Activated CD4-positive, alpha-beta T cell treated with anti-CD3 and anti-CD28 coated beads, Interleukin-2, amount 50 U/mL, for 4 hours (primary cell): Measurements from ENCODE around the gene MARK1.

Source experiments
- DNase-seq, 2 experiments: peaks; one replicate each; pipeline ENCODE4 v3.0.0-alpha.2; 2020

The MARK1 gene

GRCh38 chr1:220692436-220693228 is 164.7 kb downstream of the MARK1 start:
- DNase-seq, result no peak

- no peak for DNase-seq
Measured at GRCh38 chr1:220694866-220695382, 167.0 kb downstream of the MARK1 start.

GRCh38 chr1:220695426-220695825 is 167.5 kb downstream of the MARK1 start:
- DNase-seq, result no peak

- no peak for DNase-seq
Measured at GRCh38 chr1:220696226-220696862, 168.4 kb downstream of the MARK1 start.

- no peak for DNase-seq
Measured at GRCh38 chr1:220696863-220697231, 168.9 kb downstream of the MARK1 start.

DNA sequence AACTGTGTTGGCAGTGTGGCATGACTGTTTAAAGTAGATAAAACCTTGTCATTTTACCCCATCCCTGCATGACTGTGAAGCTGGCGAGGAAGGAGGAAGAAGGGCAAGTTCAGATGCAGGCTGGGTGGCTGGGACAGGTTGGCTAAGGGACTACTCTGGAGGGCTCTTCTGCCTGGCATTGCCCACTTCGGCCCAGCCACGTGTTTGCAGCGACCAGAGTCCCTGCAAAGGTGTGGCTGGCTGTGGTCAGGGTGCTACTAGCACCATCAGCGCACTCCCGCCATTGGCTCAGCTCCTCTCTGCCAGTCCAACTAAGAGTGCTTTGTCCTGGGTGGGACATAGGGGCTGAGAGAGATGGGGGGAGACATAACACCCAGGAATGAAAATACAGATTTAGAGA is 169.4 kb downstream of the MARK1 start:
- DNase-seq, result no peak

GRCh38 chr1:220698607-220699016 is 170.7 kb downstream of the MARK1 start:
- DNase-seq, result no peak

DNA sequence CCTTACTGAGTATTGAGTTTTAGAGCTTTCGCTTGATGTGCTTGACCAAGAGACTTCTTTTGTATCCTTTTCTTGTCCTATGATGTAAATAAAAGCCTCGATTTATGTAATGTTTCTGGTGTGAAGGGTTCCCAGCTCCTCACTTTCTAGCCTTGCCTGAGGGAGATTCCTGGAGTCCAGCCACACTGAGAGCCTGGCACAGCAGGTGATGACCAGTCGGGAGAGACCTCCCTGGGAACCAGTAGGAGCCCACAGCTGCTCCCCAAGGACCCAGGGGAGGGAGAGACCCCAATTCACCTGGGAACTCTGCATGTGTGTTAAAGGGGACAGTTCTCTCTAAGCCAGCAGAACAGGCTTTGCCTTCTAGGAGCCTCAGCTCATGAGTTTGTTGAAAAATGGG is 171.1 kb downstream of the MARK1 start:
- no peak for DNase-seq

GRCh38 chr1:220700556-220701179 is 172.7 kb downstream of the MARK1 start:
- no peak for DNase-seq

- no peak for DNase-seq
Measured at GRCh38 chr1:220701974-220702373, 174.0 kb downstream of the MARK1 start.

GRCh38 chr1:220702733-220703270 is 174.9 kb downstream of the MARK1 start:
- DNase-seq, result no peak

GRCh38 chr1:220703305-220703704 is 175.4 kb downstream of the MARK1 start:
- no peak for DNase-seq

DNA sequence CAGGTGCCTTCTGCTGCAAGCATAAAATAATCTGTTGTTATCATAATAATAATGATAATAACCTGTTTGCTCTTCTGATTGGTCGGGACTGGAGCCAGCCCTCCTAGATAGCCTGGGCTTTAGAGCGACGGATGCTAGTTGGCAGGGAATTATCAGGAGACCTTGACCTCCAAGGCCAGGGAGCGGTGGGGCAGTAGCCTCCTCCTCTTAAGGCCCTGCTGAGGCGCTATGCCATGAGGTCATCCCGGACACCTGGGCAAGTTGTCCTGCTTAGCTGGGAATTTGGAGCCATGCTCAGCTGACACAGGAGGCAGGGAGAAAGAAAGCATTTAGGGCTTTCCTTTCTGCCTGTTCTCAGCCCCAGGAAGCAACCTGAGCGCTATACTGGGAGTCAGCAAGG is 177.8 kb downstream of the MARK1 start:
- DNase-seq, result no peak

DNA sequence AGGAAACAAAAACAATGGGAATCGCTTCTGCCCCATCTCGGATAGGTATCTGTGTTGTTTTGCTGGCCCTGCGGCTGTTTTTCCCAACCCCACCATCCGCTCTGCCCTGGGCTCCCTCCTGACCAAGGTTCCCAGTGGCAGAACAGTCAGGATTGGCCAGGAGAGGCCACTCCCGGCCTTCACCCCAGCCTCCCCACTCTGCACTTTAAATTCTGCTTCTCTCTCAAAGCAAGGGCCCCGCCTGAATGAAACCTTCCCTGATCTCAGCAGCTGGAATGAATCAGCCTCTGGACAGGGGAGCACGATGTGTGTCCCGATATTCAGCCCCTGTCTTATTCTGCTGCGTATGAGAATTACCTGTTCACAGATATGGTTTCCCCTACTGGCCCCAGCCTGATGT is 178.5 kb downstream of the MARK1 start:
- DNase-seq, result no peak

DNA sequence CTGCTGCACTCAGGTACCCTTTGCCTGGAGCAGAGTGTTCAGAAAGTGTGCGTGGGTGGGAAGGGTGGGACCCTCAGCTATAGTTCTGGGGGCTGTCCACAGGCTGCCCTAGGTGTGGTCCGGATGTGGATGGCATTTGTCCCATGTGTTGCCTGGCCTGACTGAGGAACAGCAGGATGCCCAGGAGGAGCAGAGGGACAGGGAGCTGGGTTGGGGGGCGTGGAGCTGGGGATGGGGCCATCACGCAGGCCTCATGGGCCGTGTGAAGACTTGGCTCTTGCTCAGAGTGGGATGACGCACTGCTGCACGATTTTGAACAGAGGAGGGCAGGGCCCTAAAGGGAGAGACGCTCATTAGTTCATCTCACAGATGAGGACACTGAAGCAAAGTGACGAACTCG is 179.2 kb downstream of the MARK1 start:
- no peak for DNase-seq

GRCh38 chr1:220708244-220708643 is 180.3 kb downstream of the MARK1 start:
- no peak for DNase-seq

DNA sequence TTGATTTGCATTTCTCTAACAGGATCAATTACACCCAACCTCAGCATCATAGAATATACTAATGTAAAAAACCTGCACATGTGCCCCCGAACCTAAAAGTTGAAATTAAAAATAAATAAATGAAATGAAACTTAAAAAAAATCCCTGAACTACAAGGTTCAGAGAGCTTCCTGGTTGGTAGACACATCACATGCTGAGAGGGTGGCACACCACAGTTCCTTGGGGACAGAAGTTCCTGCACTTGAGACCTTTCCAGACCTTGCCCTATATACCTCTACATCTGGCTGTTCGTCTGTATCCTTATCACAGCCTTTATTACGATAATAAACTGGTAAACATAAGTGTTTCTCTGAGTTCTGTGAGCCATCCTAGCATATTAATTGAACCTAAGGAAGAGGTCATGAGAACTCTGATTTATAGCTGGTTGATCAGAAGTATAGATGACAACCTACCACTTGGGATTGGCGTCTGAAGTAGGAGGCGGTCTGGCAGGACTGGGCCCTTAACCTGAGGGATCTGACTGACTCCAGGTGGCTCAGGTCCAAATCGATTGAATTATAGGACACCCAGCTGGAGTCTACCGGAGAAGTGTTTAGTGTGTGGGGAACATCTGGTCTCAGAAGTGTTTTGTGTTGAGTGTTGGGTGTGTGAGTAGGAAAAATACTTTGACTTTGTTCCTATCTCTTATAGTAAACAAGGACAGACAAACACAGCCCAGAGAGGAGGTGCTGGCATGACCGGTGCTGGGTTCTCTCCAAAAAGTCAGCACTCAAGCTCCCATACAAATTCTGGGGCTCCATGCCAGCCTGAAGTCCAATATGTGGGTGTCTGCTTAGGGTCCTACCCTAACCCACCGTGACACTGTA is 181.2 kb downstream of the MARK1 start:
- no peak for DNase-seq

GRCh38 chr1:220710333-220710732 is 182.4 kb downstream of the MARK1 start:
- no peak for DNase-seq

DNA sequence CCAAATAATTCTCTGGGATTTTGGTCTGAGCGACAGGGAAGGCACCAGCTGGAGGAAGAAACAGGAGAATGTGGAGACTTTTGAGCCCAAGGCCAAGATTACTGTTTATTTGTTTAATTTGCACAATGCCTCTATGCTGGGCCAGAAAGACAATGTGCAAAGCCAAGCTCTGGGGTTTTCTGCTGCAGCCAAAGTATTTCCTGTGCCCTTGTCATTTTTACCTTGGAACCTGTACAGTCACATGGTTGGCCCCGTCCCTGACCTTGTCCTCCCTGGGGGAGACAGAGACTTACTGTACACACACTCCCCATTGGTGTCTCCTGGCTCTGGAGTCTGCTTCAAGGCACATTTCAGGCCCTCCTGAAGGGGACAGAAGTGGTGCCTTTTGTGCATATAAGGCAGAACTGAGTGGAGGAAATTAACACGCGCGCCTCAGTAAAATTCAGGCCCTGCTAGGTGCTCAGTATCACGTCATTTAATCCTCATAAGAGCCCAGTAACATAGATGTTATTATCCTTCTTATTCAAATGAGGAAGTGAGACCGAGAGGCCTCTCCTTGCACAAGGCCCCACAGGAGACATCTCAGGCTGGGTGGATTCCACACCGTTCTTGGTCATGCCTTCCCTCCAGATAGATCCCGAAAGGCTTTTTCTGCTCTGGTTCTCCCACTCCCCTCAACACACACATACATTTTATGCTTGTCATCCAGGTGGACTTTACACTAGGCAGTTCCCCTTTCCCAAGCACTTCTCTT is 183.3 kb downstream of the MARK1 start:
- DNase-seq, result no peak
